ENCODE results near the gene UTP25.
"Not testable (repeated sequence)": the region's sequence is repeated elsewhere in the genome, so short reads cannot be mapped to it uniquely, and the experiment has no call there.

DNA sequence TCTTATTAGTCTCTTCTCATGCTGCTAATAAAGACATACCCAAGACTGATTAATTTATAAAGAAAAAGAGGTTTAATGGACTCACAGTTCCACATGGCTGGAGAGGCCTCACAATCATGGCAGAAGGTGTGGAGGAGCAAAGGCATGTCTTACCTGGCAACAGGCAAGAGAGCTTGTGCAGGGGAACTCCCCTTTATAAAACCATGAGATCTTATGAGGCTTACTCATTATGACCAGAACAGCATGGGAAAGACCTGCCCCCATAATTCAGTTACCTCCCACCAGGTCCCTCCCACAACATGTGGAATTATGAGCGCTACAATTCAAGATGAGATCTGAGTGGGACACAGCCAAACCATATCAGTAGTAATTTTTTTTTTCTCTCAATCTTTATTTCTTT is 77.0 kb downstream of the UTP25 start:
- TF ChIP-seq, protein P1, sequence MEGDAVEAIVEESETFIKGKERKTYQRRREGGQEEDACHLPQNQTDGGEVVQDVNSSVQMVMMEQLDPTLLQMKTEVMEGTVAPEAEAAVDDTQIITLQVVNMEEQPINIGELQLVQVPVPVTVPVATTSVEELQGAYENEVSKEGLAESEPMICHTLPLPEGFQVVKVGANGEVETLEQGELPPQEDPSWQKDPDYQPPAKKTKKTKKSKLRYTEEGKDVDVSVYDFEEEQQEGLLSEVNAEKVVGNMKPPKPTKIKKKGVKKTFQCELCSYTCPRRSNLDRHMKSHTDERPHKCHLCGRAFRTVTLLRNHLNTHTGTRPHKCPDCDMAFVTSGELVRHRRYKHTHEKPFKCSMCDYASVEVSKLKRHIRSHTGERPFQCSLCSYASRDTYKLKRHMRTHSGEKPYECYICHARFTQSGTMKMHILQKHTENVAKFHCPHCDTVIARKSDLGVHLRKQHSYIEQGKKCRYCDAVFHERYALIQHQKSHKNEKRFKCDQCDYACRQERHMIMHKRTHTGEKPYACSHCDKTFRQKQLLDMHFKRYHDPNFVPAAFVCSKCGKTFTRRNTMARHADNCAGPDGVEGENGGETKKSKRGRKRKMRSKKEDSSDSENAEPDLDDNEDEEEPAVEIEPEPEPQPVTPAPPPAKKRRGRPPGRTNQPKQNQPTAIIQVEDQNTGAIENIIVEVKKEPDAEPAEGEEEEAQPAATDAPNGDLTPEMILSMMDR (IDR thresholded peaks at IDR 0.05), result not testable (repeated sequence)
- not testable (repeated sequence) for TF ChIP-seq POLR2A (IDR thresholded peaks at IDR 0.05)

All from stomach (tissue), 4 donors.